ENCODE measurements around the gene RAB37. TPM values are rescaled to one million over a fixed set of nuclear protein-coding genes. Genes with fewer than 3 reads are reported as not detected.
A peak's percentile ranks its signal among the peaks of the same experiment; 100 is the strongest.

Gene RAB37
- total RNA-seq, 1 experiment from 2014 or later = 2.5 TPM

- no peak within 1 kb of the TSS for H4K5ac ChIP-seq (ENCODE audit: insufficient read length, low read depth, low read length)
- H3K9me3 Mint-ChIP-seq = no peaks in the 10 kb centered on the region
- peaks cover 10% of the 10 kb centered on the region for H3K23me2 ChIP-seq (ENCODE audit: insufficient read length, low read depth, low read length, poor library complexity, severe bottlenecking)
- peak within 1 kb of the TSS; percentile 61 for H3K9ac ChIP-seq (ENCODE audit: extremely low read depth, insufficient read length, low read length)
- TF ChIP-seq, protein P1, sequence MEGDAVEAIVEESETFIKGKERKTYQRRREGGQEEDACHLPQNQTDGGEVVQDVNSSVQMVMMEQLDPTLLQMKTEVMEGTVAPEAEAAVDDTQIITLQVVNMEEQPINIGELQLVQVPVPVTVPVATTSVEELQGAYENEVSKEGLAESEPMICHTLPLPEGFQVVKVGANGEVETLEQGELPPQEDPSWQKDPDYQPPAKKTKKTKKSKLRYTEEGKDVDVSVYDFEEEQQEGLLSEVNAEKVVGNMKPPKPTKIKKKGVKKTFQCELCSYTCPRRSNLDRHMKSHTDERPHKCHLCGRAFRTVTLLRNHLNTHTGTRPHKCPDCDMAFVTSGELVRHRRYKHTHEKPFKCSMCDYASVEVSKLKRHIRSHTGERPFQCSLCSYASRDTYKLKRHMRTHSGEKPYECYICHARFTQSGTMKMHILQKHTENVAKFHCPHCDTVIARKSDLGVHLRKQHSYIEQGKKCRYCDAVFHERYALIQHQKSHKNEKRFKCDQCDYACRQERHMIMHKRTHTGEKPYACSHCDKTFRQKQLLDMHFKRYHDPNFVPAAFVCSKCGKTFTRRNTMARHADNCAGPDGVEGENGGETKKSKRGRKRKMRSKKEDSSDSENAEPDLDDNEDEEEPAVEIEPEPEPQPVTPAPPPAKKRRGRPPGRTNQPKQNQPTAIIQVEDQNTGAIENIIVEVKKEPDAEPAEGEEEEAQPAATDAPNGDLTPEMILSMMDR (conservative IDR thresholded peaks at IDR 0.05) = no peak
- peak within 1 kb of the TSS; percentile 10 for H3K27ac ChIP-seq (ENCODE audit: insufficient read length, low read depth, low read length)
- H3K4me3 Mint-ChIP-seq = peak within 1 kb of the TSS; percentile 91 to 95
- H3K18ac ChIP-seq (ENCODE audit: insufficient read length, low read depth, low read length) = no peak within 1 kb of the TSS
- no peaks in the 10 kb centered on the region for H3K9me3 ChIP-seq (ENCODE audit: control insufficient read depth, low read depth, low read length)
- no peak within 1 kb of the TSS for H2BK12ac ChIP-seq (ENCODE audit: insufficient read length, low read depth, low read length)
- H2AK5ac ChIP-seq (ENCODE audit: insufficient read length, low read length) = no peak within 1 kb of the TSS
- DNase-seq = peak; percentile 100
- H3K4ac ChIP-seq (ENCODE audit: low read depth, low read length) = no peak within 1 kb of the TSS
- no peak within 1 kb of the TSS for H2BK120ac ChIP-seq (ENCODE audit: low read depth, low read length, poor library complexity, severe bottlenecking)
- no peak within 1 kb of the TSS for H2AFZ ChIP-seq (ENCODE audit: low read length)
- no peaks in the 10 kb centered on the region for H3K27me3 Mint-ChIP-seq (ENCODE audit: low read depth)
- no peak within 1 kb of the TSS for H4K8ac ChIP-seq (replicated peaks; ENCODE audit: insufficient read length, low read depth, low read length)
- no peak within 1 kb of the TSS for H3K56ac ChIP-seq (ENCODE audit: insufficient read length, low read depth, low read length)
- peak within 1 kb of the TSS; percentile 89 to 97 (median 93); a peak in 6 of 7 replicates for H3K27ac Mint-ChIP-seq
- H2BK15ac ChIP-seq (ENCODE audit: low read depth, low read length) = no peak within 1 kb of the TSS
- H3T11ph ChIP-seq (ENCODE audit: low read length) = no peak within 1 kb of the TSS
- no peaks in the 10 kb centered on the region for H3K79me2 ChIP-seq (ENCODE audit: insufficient read depth, low read length)
- no peak within 1 kb of the TSS for H4K91ac ChIP-seq (ENCODE audit: insufficient read length, low read depth, low read length)
- H3K4me1 ChIP-seq (ENCODE audit: insufficient read depth, low read length) = no peaks in the 10 kb centered on the region; the same call in 1 of the 2 replicates
- H3K79me1 ChIP-seq (ENCODE audit: insufficient read depth, low read depth, low read length, poor library complexity, severe bottlenecking) = no peaks in the 10 kb centered on the region
- no peaks in the 10 kb centered on the region for H3K27me3 ChIP-seq (ENCODE audit: insufficient read depth, low read length)
- no peak within 1 kb of the TSS; the same call in 1 of the 2 replicates for H3K14ac ChIP-seq (ENCODE audit: insufficient read depth, low read length)
- H3K4me1 Mint-ChIP-seq = peaks cover 7 to 19% of the 10 kb centered on the region in 2 experiments
- H3K4me2 ChIP-seq (ENCODE audit: insufficient read depth, insufficient read length, low read length) = peak within 1 kb of the TSS; percentile 92
- H3K36me3 Mint-ChIP-seq (ENCODE audit: insufficient read depth in 1 of 3, low read depth in 3 of 3) = peaks cover 16 to 44% (median 33%) of the 10 kb centered on the region in 3 experiments
- no peak within 1 kb of the TSS for H3K23ac ChIP-seq (ENCODE audit: insufficient read length, low read depth, low read length)
- H2BK5ac ChIP-seq (ENCODE audit: insufficient read length, low read length) = no peak within 1 kb of the TSS
- no CpG with 5 or more reads among the region's 64 CpGs for WGBS (ENCODE audit: extremely low coverage, insufficient read length, low lambda C conversion rate)
- no peaks in the 10 kb centered on the region for H4K20me1 ChIP-seq (ENCODE audit: control insufficient read depth, insufficient read depth, insufficient read length)
- H2BK20ac ChIP-seq (ENCODE audit: low read depth, low read length, poor library complexity, severe bottlenecking) = no peak within 1 kb of the TSS
Measured at GRCh38 chr17:74776044-74776962, 39.2 kb downstream of the RAB37 start, which contains the start of gene NAT9. Gene NAT9 (minus strand): TSS chr17:74776345. CDS start chr17:74775698, 647 bp downstream.

Measured in H9 (cell line).